ENCODE data around the gene CENPX. TPM values are rescaled to one million over a fixed set of nuclear protein-coding genes. Genes with fewer than 3 reads are reported as not detected.

CENPX gene
- total and polyA plus RNA-seq, 2 of the 13 experiments (the other 11 are each of a cell fraction or from before 2014, with no cell fraction given): 92.7 to 170 TPM

DNA sequence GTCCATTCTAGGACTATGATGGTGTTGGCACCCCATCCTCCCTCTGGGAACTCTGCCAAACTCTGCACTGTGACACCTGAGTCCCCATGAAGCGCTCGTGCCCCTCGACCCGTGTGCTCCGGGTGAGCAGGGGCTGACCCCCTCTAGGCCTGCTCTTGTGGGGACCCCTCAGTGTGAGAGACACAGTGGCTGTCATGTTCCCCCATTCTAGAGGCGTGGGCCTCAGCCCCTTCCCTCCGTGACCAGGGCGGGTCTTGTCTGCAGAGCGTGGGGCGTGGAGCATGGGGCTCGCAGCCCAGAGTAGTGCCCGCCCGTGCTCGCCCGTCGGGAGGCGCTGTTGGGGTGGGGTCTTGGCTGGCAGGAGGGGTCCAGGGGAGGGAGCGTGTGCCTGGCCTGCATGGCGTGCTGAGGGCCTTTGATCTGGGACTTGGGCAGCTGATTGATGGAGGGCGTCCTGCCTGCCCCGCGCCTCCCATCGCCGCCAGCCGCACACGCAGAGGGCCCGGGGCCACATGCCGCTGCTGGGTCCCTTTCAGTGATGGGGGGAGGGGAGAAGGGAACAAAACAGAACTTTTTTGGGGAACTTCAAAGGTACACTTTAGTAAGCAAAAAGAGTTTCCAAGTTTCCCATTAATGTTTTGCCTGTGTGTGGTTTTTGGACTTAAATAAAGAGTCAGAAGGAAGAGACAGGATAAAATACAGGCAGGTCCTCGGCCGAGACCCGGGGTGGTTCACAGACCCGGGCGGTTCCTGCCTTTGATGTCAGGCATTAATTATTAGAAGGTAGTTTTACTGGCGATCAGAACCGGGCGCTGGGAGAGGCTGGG, 22.5 kb downstream of the CENPX start (continued):
- peak; percentile 84 for TF ChIP-seq RBFOX2 (IDR thresholded peaks at IDR 0.05; ENCODE audit: low read depth, low read length)
- TF ChIP-seq, protein P1, sequence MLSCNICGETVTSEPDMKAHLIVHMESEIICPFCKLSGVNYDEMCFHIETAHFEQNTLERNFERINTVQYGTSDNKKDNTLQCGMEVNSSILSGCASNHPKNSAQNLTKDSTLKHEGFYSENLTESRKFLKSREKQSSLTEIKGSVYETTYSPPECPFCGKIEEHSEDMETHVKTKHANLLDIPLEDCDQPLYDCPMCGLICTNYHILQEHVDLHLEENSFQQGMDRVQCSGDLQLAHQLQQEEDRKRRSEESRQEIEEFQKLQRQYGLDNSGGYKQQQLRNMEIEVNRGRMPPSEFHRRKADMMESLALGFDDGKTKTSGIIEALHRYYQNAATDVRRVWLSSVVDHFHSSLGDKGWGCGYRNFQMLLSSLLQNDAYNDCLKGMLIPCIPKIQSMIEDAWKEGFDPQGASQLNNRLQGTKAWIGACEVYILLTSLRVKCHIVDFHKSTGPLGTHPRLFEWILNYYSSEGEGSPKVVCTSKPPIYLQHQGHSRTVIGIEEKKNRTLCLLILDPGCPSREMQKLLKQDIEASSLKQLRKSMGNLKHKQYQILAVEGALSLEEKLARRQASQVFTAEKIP (CRISPR knock-in tag; IDR thresholded peaks at IDR 0.05; ENCODE audit: borderline replicate concordance): no peak
- peak; percentile 29 for TF ChIP-seq SKI (IDR thresholded peaks at IDR 0.05; ENCODE audit: partially characterized antibody)
- TF ChIP-seq, protein P2, sequence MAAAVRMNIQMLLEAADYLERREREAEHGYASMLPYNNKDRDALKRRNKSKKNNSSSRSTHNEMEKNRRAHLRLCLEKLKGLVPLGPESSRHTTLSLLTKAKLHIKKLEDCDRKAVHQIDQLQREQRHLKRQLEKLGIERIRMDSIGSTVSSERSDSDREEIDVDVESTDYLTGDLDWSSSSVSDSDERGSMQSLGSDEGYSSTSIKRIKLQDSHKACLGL (CRISPR knock-in tag; IDR thresholded peaks at IDR 0.05): peak; percentile 22; the same call in 1 of the 2 replicates
- TF ChIP-seq ZBTB42 (CRISPR knock-in tag; IDR thresholded peaks at IDR 0.05): peak; percentile 60; the same call in 1 of the 2 replicates
- TF ChIP-seq KIAA2018 (CRISPR knock-in tag; IDR thresholded peaks at IDR 0.05; ENCODE audit: borderline replicate concordance): peak; percentile 16; the same call in 1 of the 2 replicates
- peak; percentile 94 for TF ChIP-seq TFAP4 (IDR thresholded peaks at IDR 0.05; ENCODE audit: borderline replicate concordance, low read depth)
- TF ChIP-seq ZNF124 (CRISPR knock-in tag; IDR thresholded peaks at IDR 0.05): 0 out of 2 replicates have a peak, but pooled peaks have one; percentile 15
- 0 out of 2 replicates have a peak, but pooled peaks have one; percentile 37 for TF ChIP-seq ZNF607 (CRISPR knock-in tag; IDR thresholded peaks at IDR 0.05; ENCODE audit: borderline replicate concordance)
- peak; percentile 92 for TF ChIP-seq XRCC5 (optimal IDR thresholded peaks at IDR 0.05; ENCODE audit: low read length)
- peak; percentile 5 for TF ChIP-seq POLR2AphosphoS5 (IDR thresholded peaks at IDR 0.05; ENCODE audit: low read depth, low read length)
- TF ChIP-seq BRD4 (CRISPR knock-in tag; IDR thresholded peaks at IDR 0.05): peak; percentile 93
- TF ChIP-seq NR2F1 (CRISPR knock-in tag; IDR thresholded peaks at IDR 0.05): 0 out of 4 replicates have a peak, but pooled peaks of 1 of the 2 experiments have one; percentile 23
- peak; percentile 17 for TF ChIP-seq ZNF331 (CRISPR knock-in tag; IDR thresholded peaks at IDR 0.05)
- TF ChIP-seq ZNF329 (CRISPR knock-in tag; IDR thresholded peaks at IDR 0.05; ENCODE audit: low read depth): peak; percentile 46
- TF ChIP-seq ZNF549 (CRISPR knock-in tag; IDR thresholded peaks at IDR 0.05): no peak
- TF ChIP-seq ZBTB38 (CRISPR knock-in tag; IDR thresholded peaks at IDR 0.05): peak; percentile 73

Measured in HepG2 (cell line).